ENCODE results near the gene TMEM141. TPM values are rescaled to one million over a fixed set of nuclear protein-coding genes. Genes with fewer than 3 reads are reported as not detected.
"Not testable (repeated sequence)": the region's sequence is repeated elsewhere in the genome, so short reads cannot be mapped to it uniquely, and the experiment has no call there.

TMEM141 gene
- total RNA-seq, 5 donors from 2014 or later (not counting 1 experiment from before 2014, with no cell fraction given), result 24.4 to 53.5 (median 45.8) TPM

GRCh38 chr9:136785565-136786355 is 5.4 kb upstream of the TMEM141 start:
- H3K36me3 ChIP-seq (ENCODE audit: control insufficient read depth in 2 of 2, extremely low read depth in 1 of 2, insufficient read depth in 1 of 2, low read length in 1 of 2); H3K4me3 Mint-ChIP-seq; H3K27ac ChIP-seq (ENCODE audit: low read length); H3K27ac Mint-ChIP-seq; H3K27me3 ChIP-seq (replicated peaks in 1 of 2; ENCODE audit: control insufficient read depth in 2 of 2, extremely low read depth in 1 of 2, insufficient read depth in 2 of 2, low read length in 1 of 2); ATAC-seq (replicated peaks in 1 of 4); H3K36me3 Mint-ChIP-seq; POLR2A ChIA-PET; H3K4me3 ChIP-seq (ENCODE audit: control insufficient read depth in 1 of 2, extremely low read depth in 1 of 2, low read length in 1 of 2); DNase-seq; H3K9me3 Mint-ChIP-seq; H3K27me3 Mint-ChIP-seq; H3K9me3 ChIP-seq: not testable (repeated sequence)
- CTCF ChIA-PET, result interaction anchor here in 1 of 2 donors (1.1 to 1.9 kb wide), 2 partner anchors 8 to 249 kb away, joined by 3 to 5 read pairs; no protein-coding TSS in a partner anchor
- 89% methylated on average over 14 of the region's 23 CpGs for WGBS (ENCODE audit: insufficient coverage)
- H3K4me1 ChIP-seq (ENCODE audit: control insufficient read depth in 1 of 2, extremely low read depth in 1 of 2, insufficient read depth in 2 of 2, low read length in 2 of 2), result peaks cover 5 to 15% of the 10 kb centered on the region in 2 experiments
- peaks cover 6 to 16% (median 9%) of the 10 kb centered on the region in 3 donors for H3K4me1 Mint-ChIP-seq

- Mint-ChIP-seq H3K4me1 (peaks cover 6 to 16% (median 9%) of the 10 kb centered on the region in 3 donors), H3K27ac (no peak overlapping the region), H3K27me3 (peaks cover 0 to 3% of the 10 kb centered on the region in 2 donors), H3K36me3 (no peaks in the 10 kb centered on the region), H3K9me3 (no peaks in the 10 kb centered on the region), H3K4me3 (no peak overlapping the region)
- no peak for DNase-seq
- CTCF ChIA-PET, result interaction anchor here in 1 of 2 donors (1.1 to 1.9 kb wide), 2 partner anchors 9 to 249 kb away, joined by 3 to 5 read pairs; no protein-coding TSS in a partner anchor
- no peaks in the 10 kb centered on the region for H3K9me3 ChIP-seq
- peaks cover 0 to 4% of the 10 kb centered on the region in 2 experiments for H3K27me3 ChIP-seq (replicated peaks in 1 of 2; ENCODE audit: control insufficient read depth in 2 of 2, extremely low read depth in 1 of 2, insufficient read depth in 2 of 2, low read length in 1 of 2)
- no peak overlapping the region for H3K27ac ChIP-seq (ENCODE audit: low read length)
- H3K4me3 ChIP-seq (ENCODE audit: control insufficient read depth in 1 of 2, extremely low read depth in 1 of 2, low read length in 1 of 2), result no peak overlapping the region
- WGBS (ENCODE audit: insufficient coverage), result 88% methylated on average over 7 of the region's 10 CpGs
- no peaks in the 10 kb centered on the region for H3K36me3 ChIP-seq (ENCODE audit: control insufficient read depth in 2 of 2, extremely low read depth in 1 of 2, insufficient read depth in 1 of 2, low read length in 1 of 2)
- POLR2A ChIA-PET, result no interaction called here
- ATAC-seq (replicated peaks in 1 of 4), result no peak
- peaks cover 5 to 20% of the 10 kb centered on the region in 2 experiments for H3K4me1 ChIP-seq (ENCODE audit: control insufficient read depth in 1 of 2, extremely low read depth in 1 of 2, insufficient read depth in 2 of 2, low read length in 2 of 2)
Observed at GRCh38 chr9:136786451-136786850, 4.7 kb upstream of the TMEM141 start.

- CTCF ChIA-PET, result interaction anchor here in 1 of 2 donors (1.1 to 1.9 kb wide), 2 partner anchors 9 to 248 kb away, joined by 3 to 5 read pairs; no protein-coding TSS in a partner anchor
- POLR2A ChIA-PET; H3K27ac Mint-ChIP-seq; DNase-seq; H3K4me3 Mint-ChIP-seq; H3K36me3 Mint-ChIP-seq; H3K4me3 ChIP-seq (ENCODE audit: control insufficient read depth in 1 of 2, extremely low read depth in 1 of 2, low read length in 1 of 2); H3K27me3 Mint-ChIP-seq; ATAC-seq (replicated peaks in 1 of 4); H3K9me3 ChIP-seq; H3K27me3 ChIP-seq (replicated peaks in 1 of 2; ENCODE audit: control insufficient read depth in 2 of 2, extremely low read depth in 1 of 2, insufficient read depth in 2 of 2, low read length in 1 of 2); H3K36me3 ChIP-seq (ENCODE audit: control insufficient read depth in 2 of 2, extremely low read depth in 1 of 2, insufficient read depth in 1 of 2, low read length in 1 of 2); H3K9me3 Mint-ChIP-seq; H3K27ac ChIP-seq (ENCODE audit: low read length): not testable (repeated sequence)
- H3K4me1 Mint-ChIP-seq, result peaks cover 8 to 18% (median 11%) of the 10 kb centered on the region in 3 donors
- WGBS (ENCODE audit: insufficient coverage), result no CpG with 5 or more reads among the region's 4 CpGs
- H3K4me1 ChIP-seq (ENCODE audit: control insufficient read depth in 1 of 2, extremely low read depth in 1 of 2, insufficient read depth in 2 of 2, low read length in 2 of 2), result peaks cover 7 to 25% of the 10 kb centered on the region in 2 experiments
Observed at GRCh38 chr9:136786983-136787382, 4.2 kb upstream of the TMEM141 start.

GRCh38 chr9:136787690-136788400 is 3.3 kb upstream of the TMEM141 start:
- Histone ChIP-seq H3K4me1 (ENCODE audit: control insufficient read depth in 1 of 2, extremely low read depth in 1 of 2, insufficient read depth in 2 of 2, low read length in 2 of 2) (peaks cover 7 to 34% of the 10 kb centered on the region in 2 experiments), H3K9me3 (no peaks in the 10 kb centered on the region), H3K27ac (ENCODE audit: low read length) (no peak overlapping the region), H3K27me3 (replicated peaks in 1 of 2; ENCODE audit: control insufficient read depth in 2 of 2, extremely low read depth in 1 of 2, insufficient read depth in 2 of 2, low read length in 1 of 2) (peaks cover 0 to 4% of the 10 kb centered on the region in 2 experiments), H3K4me3 (ENCODE audit: control insufficient read depth in 1 of 2, extremely low read depth in 1 of 2, low read length in 1 of 2) (no peak overlapping the region), H3K36me3 (ENCODE audit: control insufficient read depth in 2 of 2, extremely low read depth in 1 of 2, insufficient read depth in 1 of 2, low read length in 1 of 2) (peaks cover 0 to under 1% of the 10 kb centered on the region in 2 donors)
- Mint-ChIP-seq H3K36me3 (no peaks in the 10 kb centered on the region), H3K4me1 (peaks cover 12 to 25% (median 17%) of the 10 kb centered on the region in 3 donors), H3K27ac (peak overlapping the region in 1 of 2 donors; percentile 25), H3K9me3 (no peaks in the 10 kb centered on the region), H3K4me3 (no peak overlapping the region), H3K27me3 (peaks cover 0 to 3% of the 10 kb centered on the region in 2 donors)
- ChIA-PET POLR2A (interaction anchor here in 1 of 2 donors (0.6 kb wide), 1 partner anchor 247 kb away, joined by 3 read pairs; no protein-coding TSS in a partner anchor), CTCF (interaction anchor here in 1 of 2 donors (0.6 to 1.1 kb wide), 3 partner anchors 178 to 309 kb away, joined by 3 to 9 read pairs (median 7); no protein-coding TSS in a partner anchor)
- DNase-seq (peak in 31 of 35 experiments; percentile 34 to 88 (median 54)), ATAC-seq (replicated peaks in 1 of 4) (no peak)
- WGBS (ENCODE audit: insufficient coverage), result 16% methylated on average over 9 of the region's 21 CpGs

GRCh38 chr9:136788644-136789522 is 2.3 kb upstream of the TMEM141 start:
- H3K27ac ChIP-seq (ENCODE audit: low read length); H3K9me3 Mint-ChIP-seq; H3K27me3 ChIP-seq (replicated peaks in 1 of 2; ENCODE audit: control insufficient read depth in 2 of 2, extremely low read depth in 1 of 2, insufficient read depth in 2 of 2, low read length in 1 of 2); H3K36me3 Mint-ChIP-seq; POLR2A ChIA-PET; H3K27me3 Mint-ChIP-seq; H3K4me3 ChIP-seq (ENCODE audit: control insufficient read depth in 1 of 2, extremely low read depth in 1 of 2, low read length in 1 of 2); ATAC-seq (replicated peaks in 1 of 4); H3K36me3 ChIP-seq (ENCODE audit: control insufficient read depth in 2 of 2, extremely low read depth in 1 of 2, insufficient read depth in 1 of 2, low read length in 1 of 2); H3K9me3 ChIP-seq; H3K4me3 Mint-ChIP-seq: not testable (repeated sequence)
- 71% methylated on average over 4 of the region's 27 CpGs for WGBS (ENCODE audit: insufficient coverage)
- H3K4me1 ChIP-seq (ENCODE audit: control insufficient read depth in 1 of 2, extremely low read depth in 1 of 2, insufficient read depth in 2 of 2, low read length in 2 of 2), result peaks cover 7 to 36% of the 10 kb centered on the region in 2 experiments
- DNase-seq, result peak in 1 of 35 experiments; percentile 0
- H3K4me1 Mint-ChIP-seq, result peaks cover 12 to 28% (median 20%) of the 10 kb centered on the region in 3 donors
- CTCF ChIA-PET, result interaction anchor here in 1 of 2 donors (0.7 to 1.1 kb wide), 3 partner anchors 55 to 246 kb away, joined by 3 to 4 read pairs (median 3); no protein-coding TSS in a partner anchor
- peak overlapping the region in 1 of 2 donors; percentile 24 for H3K27ac Mint-ChIP-seq

Measured in T-cell (primary cell).